HEK293 (cell line): ENCODE measurements around the gene GNG7.

Source experiments
- CTCF ChIP-seq: fragments of 450-650 bp; formaldehyde crosslinking; IDR thresholded peaks from 2 replicates; pipeline ENCODE4 v1.5.1; 2016; ENCODE audit warnings: missing biosample characterization, missing genetic modification characterization
- FEZF1 ChIP-seq: fragments of 450-650 bp; formaldehyde crosslinking; IDR thresholded peaks from 2 replicates; pipeline ENCODE4 v1.5.1; 2016; ENCODE audit warnings: missing biosample characterization, missing genetic modification characterization
- GLIS1 ChIP-seq: fragments of 450-650 bp; formaldehyde crosslinking; IDR thresholded peaks from 2 replicates; pipeline ENCODE4 v1.5.1; 2016; ENCODE audit warnings: missing biosample characterization, missing genetic modification characterization
- KLF10 ChIP-seq: fragments of 450-650 bp; IDR thresholded peaks from 2 replicates; pipeline ENCODE4 v1.5.1; 2018; ENCODE audit warnings: missing biosample characterization, mild to moderate bottlenecking, missing genetic modification characterization
- KLF16 ChIP-seq: fragments of 450-650 bp; formaldehyde crosslinking; IDR thresholded peaks from 2 replicates; pipeline ENCODE4 v1.5.1; 2017; ENCODE audit warnings: missing biosample characterization, missing genetic modification characterization
- KLF17 ChIP-seq: fragments of 450-650 bp; formaldehyde crosslinking; IDR thresholded peaks from 2 replicates; pipeline ENCODE4 v1.5.1; 2016; ENCODE audit warnings: missing biosample characterization, missing genetic modification characterization
- PRDM10 ChIP-seq: fragments of 450-650 bp; formaldehyde crosslinking; IDR thresholded peaks from 2 replicates; pipeline ENCODE4 v1.5.1; 2016; ENCODE audit warnings: missing biosample characterization, missing genetic modification characterization
- SCRT2 ChIP-seq: fragments of 450-650 bp; formaldehyde crosslinking; IDR thresholded peaks from 2 replicates; pipeline ENCODE4 v1.5.1; 2016; ENCODE audit warnings: missing biosample characterization, missing genetic modification characterization
- SP2 ChIP-seq: fragments of 450-650 bp; formaldehyde crosslinking; IDR thresholded peaks from 2 replicates; pipeline ENCODE4 v1.5.1; 2016; ENCODE audit warnings: missing biosample characterization, missing genetic modification characterization
- SP7 ChIP-seq: fragments of 450-650 bp; formaldehyde crosslinking; IDR thresholded peaks from 2 replicates; pipeline ENCODE4 v1.5.1; 2016; ENCODE audit warnings: missing biosample characterization, missing genetic modification characterization
- YY1 ChIP-seq: fragments of 450-650 bp; formaldehyde crosslinking; IDR thresholded peaks from 2 replicates; pipeline ENCODE4 v1.5.1; 2018; ENCODE audit warnings: missing biosample characterization, missing genetic modification characterization
- ZBTB11 ChIP-seq: fragments of 450-650 bp; formaldehyde crosslinking; conservative IDR thresholded peaks from 2 replicates; pipeline ENCODE4 v1.5.1; 2016; ENCODE audit warnings: low read depth, missing biosample characterization, missing genetic modification characterization
- ZBTB20 ChIP-seq: fragments of 450-650 bp; formaldehyde crosslinking; IDR thresholded peaks from 2 replicates; pipeline ENCODE4 v1.5.1; 2016; ENCODE audit warnings: missing biosample characterization, missing genetic modification characterization
- ZBTB6 ChIP-seq: fragments of 450-650 bp; formaldehyde crosslinking; IDR thresholded peaks from 2 replicates; pipeline ENCODE4 v1.5.1; 2017; ENCODE audit warnings: missing biosample characterization, missing genetic modification characterization
- ZEB2 ChIP-seq: fragments of 450-650 bp; formaldehyde crosslinking; IDR thresholded peaks from 2 replicates; pipeline ENCODE4 v1.5.1; 2016; ENCODE audit warnings: missing biosample characterization, missing genetic modification characterization
- ZFHX2 ChIP-seq: fragments of 450-650 bp; formaldehyde crosslinking; conservative IDR thresholded peaks from 2 replicates; pipeline ENCODE4 v1.5.1; 2016; ENCODE audit warnings: missing biosample characterization, missing genetic modification characterization
- ZNF138 ChIP-seq: fragments of 450-650 bp; formaldehyde crosslinking; IDR thresholded peaks from 2 replicates; pipeline ENCODE4 v1.5.1; 2016; ENCODE audit warnings: missing biosample characterization, missing genetic modification characterization, borderline replicate concordance
- ZNF157 ChIP-seq: fragments of 450-650 bp; formaldehyde crosslinking; IDR thresholded peaks from 2 replicates; pipeline ENCODE4 v1.5.1; 2016; ENCODE audit warnings: missing biosample characterization, missing genetic modification characterization
- ZNF16 ChIP-seq: fragments of 450-650 bp; formaldehyde crosslinking; IDR thresholded peaks from 2 replicates; pipeline ENCODE4 v1.5.1; 2016; ENCODE audit warnings: low read depth, missing biosample characterization, missing genetic modification characterization
- ZNF341 ChIP-seq: fragments of 450-650 bp; formaldehyde crosslinking; IDR thresholded peaks from 2 replicates; pipeline ENCODE4; 2016; ENCODE audit warnings: low read depth, missing biosample characterization, missing genetic modification characterization
- ZNF350 ChIP-seq: fragments of 450-650 bp; formaldehyde crosslinking; IDR thresholded peaks from 2 replicates; pipeline ENCODE4 v1.5.0; 2017; ENCODE audit warnings: missing biosample characterization, mild to moderate bottlenecking, missing genetic modification characterization
- ZNF366 ChIP-seq: fragments of 450-650 bp; formaldehyde crosslinking; conservative IDR thresholded peaks from 2 replicates; pipeline ENCODE4 v1.5.1; 2016; ENCODE audit warnings: missing biosample characterization, missing genetic modification characterization
- ZNF521 ChIP-seq: fragments of 450-650 bp; formaldehyde crosslinking; IDR thresholded peaks from 2 replicates; pipeline ENCODE4 v1.5.1; 2017; ENCODE audit warnings: missing biosample characterization, mild to moderate bottlenecking, missing genetic modification characterization
- ZNF561 ChIP-seq: fragments of 450-650 bp; IDR thresholded peaks from 2 replicates; pipeline ENCODE4 v1.5.1; 2018; ENCODE audit warnings: missing biosample characterization, missing genetic modification characterization, borderline replicate concordance
- ZNF600 ChIP-seq: fragments of 450-650 bp; formaldehyde crosslinking; IDR thresholded peaks from 2 replicates; pipeline ENCODE4 v1.5.1; 2016; ENCODE audit warnings: missing biosample characterization, missing genetic modification characterization
- ZNF654 ChIP-seq: fragments of 450-650 bp; formaldehyde crosslinking; IDR thresholded peaks from 2 replicates; pipeline ENCODE4 v1.5.1; 2016; ENCODE audit warnings: low read depth, missing biosample characterization, missing genetic modification characterization
- ZNF701 ChIP-seq: fragments of 450-650 bp; formaldehyde crosslinking; IDR thresholded peaks from 2 replicates; pipeline ENCODE4 v1.5.1; 2016; ENCODE audit warnings: missing biosample characterization, missing genetic modification characterization
- ZSCAN30 ChIP-seq: fragments of 450-650 bp; IDR thresholded peaks from 2 replicates; pipeline ENCODE4 v1.5.1; 2018; ENCODE audit warnings: missing biosample characterization, mild to moderate bottlenecking, missing genetic modification characterization, moderate library complexity
- ZXDB ChIP-seq: fragments of 450-650 bp; formaldehyde crosslinking; IDR thresholded peaks from 2 replicates; pipeline ENCODE4 v1.5.1; 2016; ENCODE audit warnings: missing biosample characterization, missing genetic modification characterization

Gene GNG7

GRCh38 chr19:2543463-2544442 lies 158.7 kb downstream of the GNG7 start (continued):
- TF ChIP-seq ZBTB6 (tag by site-specific recombination) = peak; percentile 92
- TF ChIP-seq ZNF16 (tag by site-specific recombination) = no peak
- TF ChIP-seq ZNF521 (tag by site-specific recombination) = no peak
- TF ChIP-seq GLIS1 = peak; percentile 60
- TF ChIP-seq SCRT2 (tag by site-specific recombination) = no peak
- no peak for TF ChIP-seq KLF10 (tag by site-specific recombination)
- peak; percentile 62 for TF ChIP-seq SP2
- peak; percentile 36; the same call in 1 of the 2 replicates for TF ChIP-seq ZNF366 (tag by site-specific recombination)
- TF ChIP-seq ZBTB11 (tag by site-specific recombination) = peak; percentile 53
- no peak for TF ChIP-seq CTCF
- TF ChIP-seq SP7 = 0 out of 2 replicates have a peak, but pooled peaks have one; percentile 50
- peak; percentile 88 for TF ChIP-seq ZNF341
- TF ChIP-seq ZNF138 (tag by site-specific recombination) = no peak
- no peak for TF ChIP-seq ZNF701 (tag by site-specific recombination)
- peak; percentile 41; the same call in 1 of the 2 replicates for TF ChIP-seq ZXDB (tag by site-specific recombination)
- 0 out of 2 replicates have a peak, but pooled peaks have one; percentile 17 for TF ChIP-seq ZFHX2 (tag by site-specific recombination)
- peak; percentile 64 for TF ChIP-seq KLF17 (tag by site-specific recombination)
- TF ChIP-seq FEZF1 (tag by site-specific recombination) = peak; percentile 98
- no peak for TF ChIP-seq YY1
- TF ChIP-seq ZNF157 (tag by site-specific recombination) = no peak
- no peak for TF ChIP-seq ZNF350 (tag by site-specific recombination)
- TF ChIP-seq KLF16 (tag by site-specific recombination) = peak; percentile 35; the same call in 1 of the 2 replicates
- TF ChIP-seq ZEB2 (tag by site-specific recombination) = peak; percentile 71; the same call in 1 of the 2 replicates
- peak; percentile 63 for TF ChIP-seq ZBTB20 (tag by site-specific recombination)
- 0 out of 2 replicates have a peak, but pooled peaks have one; percentile 4 for TF ChIP-seq ZNF654 (tag by site-specific recombination)
- peak; percentile 100 for TF ChIP-seq ZNF600 (tag by site-specific recombination)
- TF ChIP-seq ZSCAN30 (tag by site-specific recombination) = peak; percentile 61; the same call in 1 of the 2 replicates
- peak; percentile 53; the same call in 1 of the 2 replicates for TF ChIP-seq ZNF561 (tag by site-specific recombination)
- TF ChIP-seq PRDM10 (tag by site-specific recombination) = no peak
